Uterus (tissue), 2 donors: ENCODE results near the gene PIGM.

Experiments used
- CTCF ChIP-seq, 4 experiments: fragments of 200-600 bp in 2 of 4; fragments of 450-650 bp in 2 of 4; sonication (generic) in 2 of 4; IDR thresholded peaks; one replicate each; pipeline ENCODE4 v1.5.1; 2016 to 2019; ENCODE audit warnings: antibody characterized with exemption in 4 of 4, mild to moderate bottlenecking in 2 of 4, moderate library complexity in 1 of 4
- POLR2A ChIP-seq, 2 donors: fragments of 450-650 bp; IDR thresholded peaks; one replicate each; pipeline ENCODE4 v1.6.1; 2016; ENCODE audit warnings: antibody characterized with exemption in 2 of 2, mild to moderate bottlenecking in 1 of 2, moderate library complexity in 1 of 2

- no peak for TF ChIP-seq POLR2A (IDR thresholded peaks at IDR 0.05)
- TF ChIP-seq CTCF (IDR thresholded peaks at IDR 0.05): no peak
These were observed 6.5 kb downstream of the PIGM start for GRCh38 chr1:160025314-160025713.
